IPS-18a (cell line): Measurements from ENCODE around the gene NTNG2.

ENCODE experiments used
- H3K27ac ChIP-seq: one replicate; pipeline ENCODE4 v1.5.1; 2013; ENCODE audit warnings: low read length
- H3K27me3 ChIP-seq: one replicate; pipeline ENCODE4 v1.6.1; 2013; ENCODE audit warnings: mild to moderate bottlenecking, low read length; ENCODE audit not compliant: control insufficient read depth, insufficient read depth
- H3K36me3 ChIP-seq: one replicate; pipeline ENCODE4 v1.6.1; 2013; ENCODE audit warnings: low read depth, low read length; ENCODE audit not compliant: control insufficient read depth
- H3K4me1 ChIP-seq: one replicate; pipeline ENCODE4 v1.6.1; 2013; ENCODE audit warnings: low read depth, low read length; ENCODE audit not compliant: control insufficient read depth
- H3K4me3 ChIP-seq: one replicate; pipeline ENCODE4 v1.5.1; 2013; ENCODE audit warnings: low read length
- H3K9ac ChIP-seq: one replicate; pipeline ENCODE4 v1.6.1; 2013; ENCODE audit warnings: mild to moderate bottlenecking, low read length, moderate library complexity
- H3K9me3 ChIP-seq: one replicate; pipeline ENCODE4 v1.6.1; 2013; ENCODE audit warnings: low read depth, low read length; ENCODE audit not compliant: control insufficient read depth

Gene NTNG2

GRCh38 chr9:132210472-132211145 lies 48.8 kb downstream of the NTNG2 start:
- no peak overlapping the region for H3K4me3 ChIP-seq
- no peaks in the 10 kb centered on the region for H3K9me3 ChIP-seq
- H3K36me3 ChIP-seq: no peaks in the 10 kb centered on the region
- H3K4me1 ChIP-seq: peaks cover 8% of the 10 kb centered on the region
- no peak overlapping the region for H3K9ac ChIP-seq
- no peaks in the 10 kb centered on the region for H3K27me3 ChIP-seq
- H3K27ac ChIP-seq: no peak overlapping the region

GRCh38 chr9:132211570-132211969 lies 49.7 kb downstream of the NTNG2 start:
- no peaks in the 10 kb centered on the region for H3K27me3 ChIP-seq
- no peaks in the 10 kb centered on the region for H3K9me3 ChIP-seq
- no peaks in the 10 kb centered on the region for H3K36me3 ChIP-seq
- H3K9ac ChIP-seq: no peak overlapping the region
- peaks cover 8% of the 10 kb centered on the region for H3K4me1 ChIP-seq
- H3K4me3 ChIP-seq: no peak overlapping the region
- no peak overlapping the region for H3K27ac ChIP-seq

GRCh38 chr9:132214027-132214622 lies 52.3 kb downstream of the NTNG2 start:
- no peaks in the 10 kb centered on the region for H3K36me3 ChIP-seq
- H3K27me3 ChIP-seq: no peaks in the 10 kb centered on the region
- H3K9ac ChIP-seq: no peak overlapping the region
- H3K9me3 ChIP-seq: no peaks in the 10 kb centered on the region
- peaks cover 8% of the 10 kb centered on the region for H3K4me1 ChIP-seq
- H3K27ac ChIP-seq: no peak overlapping the region
- no peak overlapping the region for H3K4me3 ChIP-seq

- H3K4me3 ChIP-seq: no peak overlapping the region
- H3K9ac ChIP-seq: no peak overlapping the region
- no peaks in the 10 kb centered on the region for H3K27me3 ChIP-seq
- no peak overlapping the region for H3K27ac ChIP-seq
- H3K4me1 ChIP-seq: peaks cover 8% of the 10 kb centered on the region
- no peaks in the 10 kb centered on the region for H3K9me3 ChIP-seq
- H3K36me3 ChIP-seq: no peaks in the 10 kb centered on the region
Observed at GRCh38 chr9:132216861-132217619, 55.2 kb downstream of the NTNG2 start.

- Histone ChIP-seq H3K36me3 (no peaks in the 10 kb centered on the region), H3K9ac (no peak overlapping the region), H3K4me1 (peaks cover 8% of the 10 kb centered on the region), H3K27ac (no peak overlapping the region), H3K9me3 (no peaks in the 10 kb centered on the region), H3K27me3 (no peaks in the 10 kb centered on the region), H3K4me3 (no peak overlapping the region)
Observed at GRCh38 chr9:132218208-132218607, 56.4 kb downstream of the NTNG2 start.

- H3K9me3 ChIP-seq: no peaks in the 10 kb centered on the region
- H3K27ac ChIP-seq: no peak overlapping the region
- no peaks in the 10 kb centered on the region for H3K27me3 ChIP-seq
- H3K9ac ChIP-seq: no peak overlapping the region
- H3K4me3 ChIP-seq: no peak overlapping the region
- no peaks in the 10 kb centered on the region for H3K36me3 ChIP-seq
- H3K4me1 ChIP-seq: no peaks in the 10 kb centered on the region
Observed at GRCh38 chr9:132221941-132222340, 60.1 kb downstream of the NTNG2 start.

GRCh38 chr9:132224645-132225044 lies 62.8 kb downstream of the NTNG2 start:
- no peak overlapping the region for H3K27ac ChIP-seq
- no peaks in the 10 kb centered on the region for H3K4me1 ChIP-seq
- no peak overlapping the region for H3K4me3 ChIP-seq
- no peaks in the 10 kb centered on the region for H3K27me3 ChIP-seq
- no peaks in the 10 kb centered on the region for H3K9me3 ChIP-seq
- no peak overlapping the region for H3K9ac ChIP-seq
- no peaks in the 10 kb centered on the region for H3K36me3 ChIP-seq

- Histone ChIP-seq H3K27me3 (no peaks in the 10 kb centered on the region), H3K27ac (no peak overlapping the region)
Observed at GRCh38 chr9:132226571-132227430, 64.9 kb downstream of the NTNG2 start.

GRCh38 chr9:132228062-132228461 lies 66.2 kb downstream of the NTNG2 start:
- Histone ChIP-seq H3K27me3 (no peaks in the 10 kb centered on the region), H3K36me3 (no peaks in the 10 kb centered on the region), H3K4me3 (no peak overlapping the region), H3K9me3 (no peaks in the 10 kb centered on the region), H3K9ac (no peak overlapping the region), H3K4me1 (no peaks in the 10 kb centered on the region), H3K27ac (no peak overlapping the region)

More at GRCh38 chr9:132226571-132227430, 64.9 kb downstream of the NTNG2 start:
- H3K4me3 ChIP-seq: no peak overlapping the region
- no peaks in the 10 kb centered on the region for H3K36me3 ChIP-seq
- no peaks in the 10 kb centered on the region for H3K9me3 ChIP-seq
- H3K9ac ChIP-seq: no peak overlapping the region
- no peaks in the 10 kb centered on the region for H3K4me1 ChIP-seq

- no peaks in the 10 kb centered on the region for H3K27me3 ChIP-seq
- H3K27ac ChIP-seq: no peak overlapping the region
- no peak overlapping the region for H3K9ac ChIP-seq
- no peak overlapping the region for H3K4me3 ChIP-seq
- H3K4me1 ChIP-seq: no peaks in the 10 kb centered on the region
- H3K36me3 ChIP-seq: no peaks in the 10 kb centered on the region
- no peaks in the 10 kb centered on the region for H3K9me3 ChIP-seq
Observed at GRCh38 chr9:132230605-132231004, 68.7 kb downstream of the NTNG2 start.

- Histone ChIP-seq H3K4me1 (no peaks in the 10 kb centered on the region), H3K27ac (no peak overlapping the region), H3K36me3 (no peaks in the 10 kb centered on the region), H3K4me3 (no peak overlapping the region), H3K9me3 (no peaks in the 10 kb centered on the region), H3K9ac (no peak overlapping the region), H3K27me3 (no peaks in the 10 kb centered on the region)
Observed at GRCh38 chr9:132231019-132231701, 69.3 kb downstream of the NTNG2 start.
